Activated CD4-positive, alpha-beta T cell treated with anti-CD3 and anti-CD28 coated beads for 48 hours (primary cell): ENCODE data around the gene SERPINB11.
A peak's percentile ranks its signal among the peaks of the same experiment; 100 is the strongest.
"Not testable (repeated sequence)": the region's sequence is repeated elsewhere in the genome, so short reads cannot be mapped to it uniquely, and the experiment has no call there.

ENCODE experiments used
- DNase-seq: peaks from one replicate; pipeline ENCODE4 v3.0.0-alpha.2; 2020

SERPINB11 gene

GRCh38 chr18:63702660-63703059 is at the start of gene SERPINB11:
SERPINB11 (plus strand) TSS chr18:63702960; CDS start chr18:63710194, 7,234 bp downstream.
- no peak for DNase-seq

- not testable (repeated sequence) for DNase-seq
Measured at GRCh38 chr18:63658920-63659319, 43.8 kb upstream of the SERPINB11 start.

GRCh38 chr18:63661750-63662149 is 41.0 kb upstream of the SERPINB11 start, which contains the start of gene SERPINB3:
SERPINB3 (minus strand) TSS chr18:63661893; CDS start chr18:63661216, 677 bp downstream.
- DNase-seq: not testable (repeated sequence)

- DNase-seq: no peak
Measured at GRCh38 chr18:63664571-63664970, 38.2 kb upstream of the SERPINB11 start.

GRCh38 chr18:63676526-63677323 is 26.0 kb upstream of the SERPINB11 start:
- peak; percentile 4 for DNase-seq

- no peak for DNase-seq
Measured at GRCh38 chr18:63677500-63678225, 25.1 kb upstream of the SERPINB11 start.

GRCh38 chr18:63679820-63680606 is 22.7 kb upstream of the SERPINB11 start:
- no peak for DNase-seq

GRCh38 chr18:63681449-63682340 is 21.1 kb upstream of the SERPINB11 start:
- no peak for DNase-seq

GRCh38 chr18:63683152-63683551 is 19.6 kb upstream of the SERPINB11 start:
- no peak for DNase-seq

- DNase-seq: no peak
Measured at GRCh38 chr18:63683890-63684289, 18.9 kb upstream of the SERPINB11 start.

- no peak for DNase-seq
Measured at GRCh38 chr18:63684718-63685117, 18.0 kb upstream of the SERPINB11 start.

- DNase-seq: no peak
Measured at GRCh38 chr18:63686871-63687270, 15.9 kb upstream of the SERPINB11 start.

- DNase-seq: no peak
Measured at GRCh38 chr18:63689064-63689463, 13.7 kb upstream of the SERPINB11 start.

- no peak for DNase-seq
Measured at GRCh38 chr18:63697097-63697660, 5.6 kb upstream of the SERPINB11 start.

- DNase-seq: no peak
Measured at GRCh38 chr18:63700501-63700900, 2.3 kb upstream of the SERPINB11 start.

GRCh38 chr18:63701952-63702351 is 808 bp upstream of the SERPINB11 start:
- no peak for DNase-seq

GRCh38 chr18:63705401-63705800 is 2.6 kb downstream of the SERPINB11 start:
- DNase-seq: no peak

GRCh38 chr18:63707816-63708215 is 5.1 kb downstream of the SERPINB11 start:
- DNase-seq: no peak

GRCh38 chr18:63708650-63709049 is 5.9 kb downstream of the SERPINB11 start:
- no peak for DNase-seq

GRCh38 chr18:63725682-63726480 is 23.1 kb downstream of the SERPINB11 start:
- DNase-seq: no peak

- DNase-seq: no peak
Measured at GRCh38 chr18:63730773-63731172, 28.0 kb downstream of the SERPINB11 start.
